ENCODE measurements around the gene UNC5B.

Gene UNC5B

DNA sequence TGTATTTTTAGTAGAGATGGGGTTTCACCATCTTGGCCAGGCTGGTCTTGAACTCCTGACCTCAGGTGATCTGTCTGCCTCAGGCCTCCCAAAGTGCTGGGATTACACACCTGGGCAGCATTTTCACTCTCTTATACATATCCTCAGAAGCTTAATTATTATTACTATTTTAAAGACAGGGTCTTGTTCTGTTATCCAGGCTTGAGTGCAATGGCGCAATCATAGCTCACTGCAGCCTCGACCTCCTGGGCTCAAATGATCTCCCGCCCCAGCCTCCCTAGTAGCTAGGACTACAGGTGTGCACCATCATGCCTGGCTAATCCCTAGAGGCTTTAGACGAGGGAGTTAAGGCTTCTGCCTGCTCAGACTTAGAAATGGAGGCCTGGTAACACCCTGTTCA lies 26.3 kb downstream of the UNC5B start:
- DNase-seq (ENCODE audit: low spot score) (no peak), ATAC-seq (ENCODE audit: low read depth) (no peak)
- H3K36me3 ChIP-seq (ENCODE audit: low read depth), result no peaks in the 10 kb centered on the region
- no peak overlapping the region for H3K4me3 ChIP-seq (ENCODE audit: severe bottlenecking)
- TF ChIP-seq CTCF (IDR thresholded peaks at IDR 0.05; ENCODE audit: poor library complexity, severe bottlenecking), result no peak
- H3K27me3 ChIP-seq (ENCODE audit: insufficient read depth, poor library complexity, severe bottlenecking), result no peaks in the 10 kb centered on the region
- no peaks in the 10 kb centered on the region for H3K9me3 ChIP-seq (ENCODE audit: severe bottlenecking)
- H3K4me1 ChIP-seq (ENCODE audit: insufficient read depth, poor library complexity, severe bottlenecking), result peaks cover 3% of the 10 kb centered on the region
- no peak overlapping the region for H3K27ac ChIP-seq (ENCODE audit: poor library complexity, severe bottlenecking)

DNA sequence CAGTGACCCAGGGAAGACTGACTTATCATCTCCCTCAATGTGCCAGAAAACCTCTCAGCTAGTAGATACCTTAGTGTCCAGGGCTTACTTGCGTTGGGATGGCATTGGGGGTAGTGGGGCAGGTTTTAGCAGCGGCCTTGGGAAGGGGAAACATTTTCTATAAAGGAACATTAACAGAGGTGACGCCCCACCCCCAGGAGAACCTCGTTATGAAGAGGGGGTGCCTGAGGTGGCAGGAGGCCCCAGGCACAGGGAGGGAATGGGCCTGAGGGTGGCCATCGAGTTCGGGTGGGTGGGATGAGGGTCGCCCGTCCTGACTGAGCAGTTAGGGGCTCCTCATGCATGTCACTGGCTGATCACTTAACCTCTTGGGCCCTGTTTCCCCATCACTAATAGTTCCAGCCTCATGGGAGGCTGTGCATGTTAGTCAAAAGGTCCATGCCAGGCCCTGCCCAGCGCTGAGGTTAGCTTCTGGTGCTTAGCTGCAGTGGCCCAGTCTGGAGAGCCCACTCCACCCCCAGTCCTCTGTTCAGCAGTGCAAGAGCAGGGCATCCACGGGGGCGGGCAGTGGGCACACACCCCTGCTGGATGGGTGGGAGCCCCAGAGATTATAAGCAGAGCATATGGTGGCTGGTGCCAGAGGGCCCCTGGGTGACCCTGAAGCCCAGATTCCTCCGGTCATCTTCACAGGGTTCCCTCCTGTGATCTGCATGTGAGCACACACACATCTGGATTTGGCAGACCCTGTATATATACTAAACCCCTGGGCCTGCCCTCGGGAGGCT lies 27.0 kb downstream of the UNC5B start:
- H3K4me3 ChIP-seq (ENCODE audit: severe bottlenecking), result no peak overlapping the region
- no peak overlapping the region for H3K27ac ChIP-seq (ENCODE audit: poor library complexity, severe bottlenecking)
- no peak for TF ChIP-seq CTCF (IDR thresholded peaks at IDR 0.05; ENCODE audit: poor library complexity, severe bottlenecking)
- H3K4me1 ChIP-seq (ENCODE audit: insufficient read depth, poor library complexity, severe bottlenecking), result peaks cover 10% of the 10 kb centered on the region
- no peaks in the 10 kb centered on the region for H3K9me3 ChIP-seq (ENCODE audit: severe bottlenecking)
- no peaks in the 10 kb centered on the region for H3K36me3 ChIP-seq (ENCODE audit: low read depth)
- DNase-seq (ENCODE audit: low spot score) (no peak), ATAC-seq (ENCODE audit: low read depth) (no peak)
- H3K27me3 ChIP-seq (ENCODE audit: insufficient read depth, poor library complexity, severe bottlenecking), result no peaks in the 10 kb centered on the region

- ATAC-seq (ENCODE audit: low read depth) (no peak), DNase-seq (ENCODE audit: low spot score) (no peak)
- H3K27me3 ChIP-seq (ENCODE audit: insufficient read depth, poor library complexity, severe bottlenecking), result no peaks in the 10 kb centered on the region
- H3K4me3 ChIP-seq (ENCODE audit: severe bottlenecking), result no peak overlapping the region
- TF ChIP-seq CTCF (IDR thresholded peaks at IDR 0.05; ENCODE audit: poor library complexity, severe bottlenecking), result no peak
- H3K9me3 ChIP-seq (ENCODE audit: severe bottlenecking), result no peaks in the 10 kb centered on the region
- H3K27ac ChIP-seq (ENCODE audit: poor library complexity, severe bottlenecking), result no peak overlapping the region
- H3K36me3 ChIP-seq (ENCODE audit: low read depth), result no peaks in the 10 kb centered on the region
- peaks cover 19% of the 10 kb centered on the region for H3K4me1 ChIP-seq (ENCODE audit: insufficient read depth, poor library complexity, severe bottlenecking)
These were observed 27.8 kb downstream of the UNC5B start for GRCh38 chr10:71239946-71240795.

- H3K4me3 ChIP-seq (ENCODE audit: severe bottlenecking), result no peak overlapping the region
- no peaks in the 10 kb centered on the region for H3K36me3 ChIP-seq (ENCODE audit: low read depth)
- H3K4me1 ChIP-seq (ENCODE audit: insufficient read depth, poor library complexity, severe bottlenecking), result peaks cover 30% of the 10 kb centered on the region
- DNase-seq (ENCODE audit: low spot score) (no peak), ATAC-seq (ENCODE audit: low read depth) (no peak)
- no peaks in the 10 kb centered on the region for H3K9me3 ChIP-seq (ENCODE audit: severe bottlenecking)
- no peak for TF ChIP-seq CTCF (IDR thresholded peaks at IDR 0.05; ENCODE audit: poor library complexity, severe bottlenecking)
- no peak overlapping the region for H3K27ac ChIP-seq (ENCODE audit: poor library complexity, severe bottlenecking)
- no peaks in the 10 kb centered on the region for H3K27me3 ChIP-seq (ENCODE audit: insufficient read depth, poor library complexity, severe bottlenecking)
These were observed 28.9 kb downstream of the UNC5B start for GRCh38 chr10:71241114-71241829.

All from RWPE2 (cell line).